SK-N-SH (cell line): Measurements from ENCODE around the gene ENTR1. TPM values are rescaled to one million over a fixed set of nuclear protein-coding genes. Genes with fewer than 3 reads are reported as not detected.
"Not testable (repeated sequence)": the region's sequence is repeated elsewhere in the genome, so short reads cannot be mapped to it uniquely, and the experiment has no call there.

ENCODE experiments used
- CTCF ChIA-PET: fragments of 300-600, 350-600 bp; formaldehyde crosslinking; extraction: SDS; loops from one replicate; lab custom pipeline; 2021; lab: Yijun Ruan, JAX
- POLR2A ChIA-PET: fragments of 350-600 bp; sonication (Branson Sonifier 250); formaldehyde crosslinking; extraction: SDS; loops from one replicate; lab custom pipeline; 2020; ENCODE audit warnings: antibody characterized with exemption, inconsistent platforms; lab: Yijun Ruan, JAX
- DNase-seq: peaks from one replicate; pipeline ENCODE4 v3.0.0; 2012
- H2AFZ ChIP-seq: fragments of 200-600 bp; sonication (generic); 2 replicates; pipeline ENCODE4 v1.8.1; 2016; ENCODE audit warnings: antibody characterized with exemption, mild to moderate bottlenecking, low read depth
- H3F3A ChIP-seq: fragments of 200-600 bp; sonication (generic); replicated peaks from 2 replicates; pipeline ENCODE3; 2016; ENCODE audit warnings: antibody characterized with exemption, mild to moderate bottlenecking; ENCODE audit not compliant: insufficient read depth
- H3K27ac ChIP-seq, 2 experiments: fragments of 200-500 bp in 1 of 2; fragments of 200-600 bp in 1 of 2; sonication (Bioruptor generic) in 1 of 2; sonication (generic), shearing (Covaris generic) in 1 of 2; 2 replicates each; pipeline versions ENCODE4 v1.5.1 to v1.6.1; 2014 to 2016; ENCODE audit warnings: low read depth in 2 of 2, inconsistent platforms in 1 of 2, low read length in 1 of 2, mild to moderate bottlenecking in 1 of 2, mixed read lengths in 1 of 2
- H3K27me3 ChIP-seq: fragments of 200-600 bp; sonication (generic), shearing (Covaris generic); 2 replicates; pipeline ENCODE4 v1.6.1; 2016; ENCODE audit warnings: mixed run types; ENCODE audit not compliant: insufficient read depth
- H3K36me3 ChIP-seq, 2 experiments: fragments of 200-500 bp in 1 of 2; fragments of 200-600 bp in 1 of 2; sonication (Bioruptor generic) in 1 of 2; sonication (generic) in 1 of 2; replicated peaks in 1 of 2; 2 replicates each; pipeline versions ENCODE3 to v1.5.1; 2014 to 2016; ENCODE audit warnings: low read length in 1 of 2, mild to moderate bottlenecking in 1 of 2; ENCODE audit not compliant: insufficient read depth in 2 of 2, control insufficient read depth in 1 of 2
- H3K4me1 ChIP-seq, 2 experiments: fragments of 200-500 bp in 1 of 2; fragments of 200-600 bp in 1 of 2; sonication (Bioruptor generic) in 1 of 2; sonication (generic), shearing (Covaris generic) in 1 of 2; 2 replicates each; pipeline versions ENCODE4 v1.5.1 to v1.6.1; 2014 to 2016; ENCODE audit warnings: low read depth in 1 of 2, low read length in 1 of 2, mixed run types in 1 of 2; ENCODE audit not compliant: insufficient read depth in 2 of 2, control insufficient read depth in 1 of 2
- H3K4me2 ChIP-seq: fragments of 200-600 bp; sonication (generic), shearing (Covaris generic); 2 replicates; pipeline ENCODE4 v1.6.1; 2017; ENCODE audit warnings: mixed run types
- H3K4me3 ChIP-seq, 2 experiments: fragments of 200-500 bp in 1 of 2; fragments of 200-600 bp in 1 of 2; sonication (Bioruptor generic) in 1 of 2; sonication (generic), shearing (Covaris generic) in 1 of 2; 2 replicates each; pipeline versions ENCODE4 v1.5.1 to v1.8.1; 2014 to 2016; ENCODE audit warnings: low read depth in 2 of 2, inconsistent platforms in 1 of 2, low read length in 1 of 2, mild to moderate bottlenecking in 1 of 2, mixed read lengths in 1 of 2, moderate library complexity in 1 of 2
- H3K79me2 ChIP-seq: fragments of 200-600 bp; sonication (generic); 2 replicates; pipeline ENCODE4 v1.8.1; 2017; ENCODE audit warnings: mild to moderate bottlenecking; ENCODE audit not compliant: insufficient read depth
- H3K9ac ChIP-seq: fragments of 200-600 bp; sonication (generic); 2 replicates; pipeline ENCODE4 v1.6.1; 2017; ENCODE audit warnings: mixed run types
- H3K9me2 ChIP-seq: fragments of 200-600 bp; sonication (generic); 2 replicates; pipeline ENCODE4 v1.6.1; 2017; ENCODE audit warnings: mixed run types
- H3K9me3 ChIP-seq: fragments of 200-600 bp; sonication (generic); 2 replicates; pipeline ENCODE4 v1.6.1; 2017; ENCODE audit warnings: mixed run types, mild to moderate bottlenecking, moderate library complexity
- H4K20me1 ChIP-seq: fragments of 200-600 bp; sonication (generic); 2 replicates; pipeline ENCODE4 v1.6.1; 2017; ENCODE audit warnings: mild to moderate bottlenecking, mixed run types; ENCODE audit not compliant: insufficient read depth
- EZH2phosphoT487 ChIP-seq: fragments of 200-600 bp; sonication (generic); IDR thresholded peaks from 2 replicates; pipeline ENCODE4 v1.6.1; 2017; ENCODE audit warnings: low read depth, mixed run types, mild to moderate bottlenecking, antibody characterized with exemption, moderate library complexity, borderline replicate concordance
- FOXM1 ChIP-seq: IDR thresholded peaks from 2 replicates; pipeline ENCODE4 v1.4.0; 2012; ENCODE audit warnings: low read depth, mild to moderate bottlenecking
- IRF3 ChIP-seq: fragments of 150-350 bp; IDR thresholded peaks from 2 replicates; pipeline ENCODE4 v1.6.1; 2016; ENCODE audit warnings: mild to moderate bottlenecking, low read depth, low read length
- JUND ChIP-seq: IDR thresholded peaks from 2 replicates; pipeline ENCODE4 v1.4.0; 2012
- MXI1 ChIP-seq: IDR thresholded peaks from 2 replicates; pipeline ENCODE4 v1.6.1; 2012; ENCODE audit warnings: mild to moderate bottlenecking, low read depth, low read length, improper control_type of control experiment
- RAD21 ChIP-seq: IDR thresholded peaks from 2 replicates; pipeline ENCODE4 v1.6.1; 2012; ENCODE audit warnings: mild to moderate bottlenecking, low read length
- SIN3A ChIP-seq: IDR thresholded peaks from 2 replicates; pipeline ENCODE4 v1.6.1; 2012; ENCODE audit warnings: low read depth, mild to moderate bottlenecking, low read length, moderate library complexity, borderline replicate concordance
- YY1 ChIP-seq: IDR thresholded peaks from 2 replicates; pipeline ENCODE4 v1.4.0; 2012; ENCODE audit warnings: low read depth, mild to moderate bottlenecking
- WGBS: methylation state at CpG from one replicate; pipeline ENCODE4 v1.1.6; 2017; ENCODE audit warnings: low lambda C conversion rate; 5-methylcytosine and 5-hydroxymethylcytosine counted together
- polyA plus RNA-seq, 3 experiments: library from polyadenylated mRNA; depleted of rRNA; stranded (reverse); fragments of >200 nt; gene quantifications; 2 replicates each; pipeline ENCODE4 v1.2.3, GENCODE V29; 2012
- TF ChIP-seq, protein P1 (sequence below): IDR thresholded peaks from 2 replicates; pipeline ENCODE4 v1.4.0; 2012; ENCODE audit warnings: low read depth

Gene ENTR1
- polyA plus RNA-seq, 1 of the 3 experiments (the other 2 are of a cell fraction): 71.3 TPM

GRCh38 chr9:136409557-136410455, 608 bp downstream of the ENTR1 start:
- Histone ChIP-seq H3K27me3 (no peaks in the 10 kb centered on the region), H3K79me2 (peaks cover 66% of the 10 kb centered on the region), H3K9me2 (no peaks in the 10 kb centered on the region), H3K9me3 (no peaks in the 10 kb centered on the region), H3K36me3 (peaks cover 30 to 56% of the 10 kb centered on the region in 2 experiments), H3K27ac (peak overlapping the region; percentile 47 to 67; a peak in 3 of 4 replicates), H2AFZ (0 out of 2 replicates have a peak overlapping the region, but pooled peaks have one; percentile 79), H3K4me1 (peaks cover 16 to 24% of the 10 kb centered on the region in 2 experiments), H3K9ac (peak overlapping the region; percentile 79), H3K4me2 (peak overlapping the region; percentile 99), H3K4me3 (peak overlapping the region; percentile 82 to 98), H4K20me1 (peaks cover 7% of the 10 kb centered on the region), H3F3A (peaks cover 9% of the 10 kb centered on the region)
- peak; percentile 80 for DNase-seq
- POLR2A ChIA-PET: interaction anchor here (0.7 to 1.4 kb wide), 4 partner anchors 9 to 83 kb away, joined by 3 to 5 read pairs (median 4); partner anchors contain the start of gene DNLZ
- CTCF ChIA-PET: interaction anchor here (0.8 to 3.6 kb wide), 9 partner anchors 9 to 199 kb away, joined by 3 to 26 read pairs (median 3); partner anchors contain the start of genes DNLZ and SNAPC4
- 16% methylated on average over 35 of the region's 71 CpGs for WGBS
- TF ChIP-seq YY1 (no peak), EZH2phosphoT487 (no peak), MXI1 (peak; percentile 97), SIN3A (0 out of 2 replicates have a peak, but pooled peaks have one; percentile 45)
- TF ChIP-seq, protein P1, sequence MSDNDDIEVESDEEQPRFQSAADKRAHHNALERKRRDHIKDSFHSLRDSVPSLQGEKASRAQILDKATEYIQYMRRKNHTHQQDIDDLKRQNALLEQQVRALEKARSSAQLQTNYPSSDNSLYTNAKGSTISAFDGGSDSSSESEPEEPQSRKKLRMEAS: peak; percentile 89

GRCh38 chr9:136407911-136408310, 2.5 kb downstream of the ENTR1 start:
- POLR2A ChIA-PET: no interaction called here
- 91% methylated on average over 7 of the region's 7 CpGs for WGBS
- no peak for DNase-seq

DNA sequence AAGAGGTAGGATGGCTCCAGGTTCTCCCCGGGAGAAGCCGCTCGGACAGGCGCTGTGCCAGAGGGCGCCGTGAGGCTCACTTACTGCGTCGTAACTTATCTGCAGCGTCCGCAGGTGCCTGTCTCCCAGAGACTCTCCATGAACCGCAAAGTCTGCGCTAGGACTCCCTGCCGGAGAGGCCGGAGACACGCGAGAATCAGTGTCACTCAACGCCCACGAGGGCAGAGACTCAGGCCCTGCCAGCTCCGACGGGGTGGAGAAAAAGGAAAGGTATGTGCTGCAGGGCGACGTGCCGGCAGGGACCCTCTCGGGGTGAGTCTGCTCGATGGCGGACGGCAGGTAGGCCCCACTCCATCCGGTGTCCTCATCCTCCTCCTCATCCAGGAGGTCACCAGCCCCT, 3.4 kb downstream of the ENTR1 start:
- Histone ChIP-seq H3F3A (peaks cover 10% of the 10 kb centered on the region), H3K36me3 (peaks cover 14 to 54% of the 10 kb centered on the region in 2 experiments), H3K79me2 (peaks cover 40% of the 10 kb centered on the region), H3K4me1 (peaks cover 16 to 22% of the 10 kb centered on the region in 2 experiments)
- H3K4me3 ChIP-seq, H3K9me3 ChIP-seq, H3K4me2 ChIP-seq, CTCF ChIA-PET, POLR2A ChIA-PET, H4K20me1 ChIP-seq, H3K9me2 ChIP-seq, DNase-seq, H3K27me3 ChIP-seq, H3K9ac ChIP-seq, H2AFZ ChIP-seq, H3K27ac ChIP-seq: not testable (repeated sequence)
- WGBS: 95% methylated on average over 17 of the region's 28 CpGs

More at GRCh38 chr9:136407911-136408310, 2.5 kb downstream of the ENTR1 start:
- Histone ChIP-seq H3K27ac (no peak overlapping the region), H3K4me2 (no peak overlapping the region), H2AFZ (no peak overlapping the region), H3K79me2 (peaks cover 48% of the 10 kb centered on the region), H3K36me3 (peaks cover 21 to 54% of the 10 kb centered on the region in 2 experiments), H3K9ac (no peak overlapping the region), H3K9me3 (no peaks in the 10 kb centered on the region), H3K9me2 (no peaks in the 10 kb centered on the region), H3F3A (peaks cover 9% of the 10 kb centered on the region), H3K27me3 (no peaks in the 10 kb centered on the region), H3K4me3 (no peak overlapping the region), H3K4me1 (peaks cover 16 to 24% of the 10 kb centered on the region in 2 experiments), H4K20me1 (peaks cover 7% of the 10 kb centered on the region)
- TF ChIP-seq EZH2phosphoT487 (no peak), IRF3 (no peak), FOXM1 (no peak), JUND (no peak), RAD21 (no peak), SIN3A (no peak)
- CTCF ChIA-PET: interaction anchor here (2.6 to 3.6 kb wide), 2 partner anchors 7 to 43 kb away, joined by 20 to 26 read pairs; partner anchors contain the start of genes DNLZ and SNAPC4

DNA sequence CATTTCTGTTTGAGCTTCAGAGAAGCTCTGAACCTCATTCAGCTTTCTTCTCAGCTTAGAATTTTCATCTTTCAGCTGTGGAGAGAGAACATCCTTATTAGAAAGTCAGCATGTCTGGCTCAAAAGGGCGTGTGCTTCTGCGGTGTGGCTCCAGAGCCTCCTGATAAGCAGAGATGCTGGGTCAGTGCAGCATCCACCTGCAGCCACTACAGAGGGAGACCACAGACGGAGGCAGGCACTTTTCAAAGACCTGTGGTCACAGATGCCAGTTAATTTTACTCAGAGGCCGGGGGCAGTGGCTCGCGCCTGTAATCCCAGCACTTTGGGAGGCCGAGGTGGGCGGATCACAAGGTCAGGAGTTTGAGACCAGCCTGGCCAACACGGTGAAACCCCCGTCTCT, 4.5 kb downstream of the ENTR1 start:
- H3K4me2 ChIP-seq, DNase-seq, H3K9me3 ChIP-seq, H3K9me2 ChIP-seq, H3K27me3 ChIP-seq, POLR2A ChIA-PET, H2AFZ ChIP-seq, H3K4me3 ChIP-seq, H3K27ac ChIP-seq, H4K20me1 ChIP-seq, H3K9ac ChIP-seq: not testable (repeated sequence)
- Histone ChIP-seq H3F3A (peaks cover 15% of the 10 kb centered on the region), H3K4me1 (peaks cover 11% of the 10 kb centered on the region in 2 experiments; a peak in 3 of 4 replicates), H3K36me3 (peaks cover 13 to 58% of the 10 kb centered on the region in 2 experiments), H3K79me2 (peaks cover 28% of the 10 kb centered on the region)
- WGBS: 96% methylated on average over 8 of the region's 10 CpGs
- CTCF ChIA-PET: interaction anchor here (1.0 to 1.3 kb wide), 2 partner anchors 14 to 42 kb away, joined by 3 to 5 read pairs; partner anchors contain the start of gene DNLZ
